Ishikawa (cell line): ENCODE measurements around the gene RBM42.

ENCODE experiments used
- CEBPB ChIP-seq: IDR thresholded peaks from 2 replicates; pipeline ENCODE4 v1.6.1; 2012
- CREB1 ChIP-seq: IDR thresholded peaks from 2 replicates; pipeline ENCODE4 v1.6.1; 2012; ENCODE audit warnings: low read depth
- EGR1 ChIP-seq: IDR thresholded peaks from 2 replicates; pipeline ENCODE4 v1.6.1; 2012
- EP300 ChIP-seq: IDR thresholded peaks from 2 replicates; pipeline ENCODE4 v1.6.1; 2012; ENCODE audit warnings: borderline replicate concordance
- FOXM1 ChIP-seq: IDR thresholded peaks from 2 replicates; pipeline ENCODE4 v1.6.1; 2012; ENCODE audit warnings: low read depth, borderline replicate concordance
- MAX ChIP-seq: IDR thresholded peaks from 2 replicates; pipeline ENCODE4 v1.6.1; 2012
- NFIC ChIP-seq: IDR thresholded peaks from 2 replicates; pipeline ENCODE4 v1.6.1; 2012
- RAD21 ChIP-seq: IDR thresholded peaks from 2 replicates; pipeline ENCODE4 v1.6.1; 2012; ENCODE audit warnings: low read depth
- REST ChIP-seq: IDR thresholded peaks from 2 replicates; pipeline ENCODE4 v1.6.1; 2012; ENCODE audit warnings: low read depth, mild to moderate bottlenecking
- TAF1 ChIP-seq: IDR thresholded peaks from 2 replicates; pipeline ENCODE4 v1.6.1; 2012; ENCODE audit warnings: low read depth, mild to moderate bottlenecking
- TCF12 ChIP-seq: IDR thresholded peaks from 2 replicates; pipeline ENCODE4 v1.6.1; 2012; ENCODE audit warnings: low read depth
- TEAD4 ChIP-seq: IDR thresholded peaks from 2 replicates; pipeline ENCODE4 v1.6.1; 2012
- USF1 ChIP-seq: IDR thresholded peaks from 2 replicates; pipeline ENCODE4 v1.6.1; 2012
- YY1 ChIP-seq: IDR thresholded peaks from 2 replicates; pipeline ENCODE4 v1.6.1; 2012; ENCODE audit warnings: low read depth
- ZBTB7A ChIP-seq: IDR thresholded peaks from 2 replicates; pipeline ENCODE4 v1.6.1; 2012; ENCODE audit warnings: low read depth

The RBM42 gene

GRCh38 chr19:35618857-35619256 lies 10.0 kb upstream of the RBM42 start:
- TF ChIP-seq MAX (no peak), NFIC (no peak), TCF12 (no peak), USF1 (no peak), ZBTB7A (no peak), YY1 (no peak), FOXM1 (no peak), CREB1 (no peak), TEAD4 (no peak), EP300 (no peak)

GRCh38 chr19:35619290-35619923 lies 9.4 kb upstream of the RBM42 start:
- TF ChIP-seq CREB1 (no peak), YY1 (no peak), MAX (no peak), CEBPB (no peak), USF1 (no peak), RAD21 (no peak), ZBTB7A (no peak), EGR1 (no peak), FOXM1 (no peak), REST (no peak), TEAD4 (no peak), TCF12 (no peak), NFIC (no peak), EP300 (no peak), TAF1 (no peak)

- TF ChIP-seq CEBPB (no peak), YY1 (no peak), EP300 (no peak)
Observed at GRCh38 chr19:35620001-35620400, 8.8 kb upstream of the RBM42 start.

- TF ChIP-seq REST (no peak), RAD21 (no peak), CEBPB (no peak), EP300 (no peak), MAX (no peak), YY1 (no peak), ZBTB7A (no peak), NFIC (no peak), TEAD4 (no peak), FOXM1 (no peak), TCF12 (no peak), CREB1 (no peak), EGR1 (no peak), TAF1 (no peak)
Observed at GRCh38 chr19:35621708-35622107, 7.1 kb upstream of the RBM42 start.

- TF ChIP-seq USF1 (no peak), EP300 (no peak), FOXM1 (no peak), TCF12 (no peak), CREB1 (no peak), ZBTB7A (no peak), CEBPB (no peak), MAX (no peak)
Observed at GRCh38 chr19:35622750-35623149, 6.1 kb upstream of the RBM42 start.
